DOHH2 (cell line): ENCODE measurements around the gene ELP2.

ENCODE experiments used
- H3F3A ChIP-seq: fragments of 200-600 bp; sonication (generic), shearing (Covaris generic); 2 replicates; pipeline ENCODE4 v1.6.0; 2016; ENCODE audit warnings: antibody characterized with exemption, mild to moderate bottlenecking; ENCODE audit not compliant: control insufficient read depth, insufficient read depth
- H3K27ac ChIP-seq: fragments of 200-600 bp; sonication (generic); 2 replicates; pipeline ENCODE4 v1.5.1; 2014; ENCODE audit warnings: low read depth, mild to moderate bottlenecking, low read length, moderate library complexity
- H3K27me3 ChIP-seq: fragments of 200-600 bp; sonication (generic); 2 replicates; pipeline ENCODE4 v1.6.1; 2014; ENCODE audit warnings: mild to moderate bottlenecking, low read length, mixed read lengths; ENCODE audit not compliant: control insufficient read depth
- H3K36me3 ChIP-seq: fragments of 200-600 bp; sonication (generic); 2 replicates; pipeline ENCODE4 v1.6.1; 2014; ENCODE audit warnings: mild to moderate bottlenecking, low read length, moderate library complexity, mixed read lengths; ENCODE audit not compliant: control insufficient read depth
- H3K4me1 ChIP-seq: fragments of 200-600 bp; sonication (generic); 2 replicates; pipeline ENCODE4 v1.6.1; 2014; ENCODE audit warnings: mild to moderate bottlenecking, low read length, mixed read lengths; ENCODE audit not compliant: control insufficient read depth
- H3K4me2 ChIP-seq: fragments of 200-600 bp; sonication (generic); 2 replicates; pipeline ENCODE4 v1.6.0; 2014; ENCODE audit warnings: mild to moderate bottlenecking, low read length, moderate library complexity
- H3K4me3 ChIP-seq: fragments of 200-600 bp; sonication (generic); 2 replicates; pipeline ENCODE4 v1.5.1; 2014; ENCODE audit warnings: mild to moderate bottlenecking, low read length, mixed read lengths
- H3K79me2 ChIP-seq: fragments of 200-600 bp; sonication (generic); 2 replicates; pipeline ENCODE4 v1.6.1; 2014; ENCODE audit warnings: mild to moderate bottlenecking, low read length, mixed read lengths; ENCODE audit not compliant: control insufficient read depth
- H3K9me2 ChIP-seq: fragments of 200-600 bp; sonication (generic); replicated peaks from 2 replicates; pipeline ENCODE4 v1.6.1; 2014; ENCODE audit warnings: mild to moderate bottlenecking, low read length, mixed read lengths; ENCODE audit not compliant: control insufficient read depth
- H3K9me3 ChIP-seq: fragments of 200-600 bp; sonication (generic); 2 replicates; pipeline ENCODE4 v1.6.1; 2014; ENCODE audit warnings: antibody characterized with exemption, low read length, mixed read lengths; ENCODE audit not compliant: control insufficient read depth, insufficient read depth
- H4K20me1 ChIP-seq: fragments of 200-600 bp; sonication (generic); 2 replicates; pipeline ENCODE4 v1.6.0; 2014; ENCODE audit warnings: low read depth, mild to moderate bottlenecking, antibody characterized with exemption, low read length, moderate library complexity; ENCODE audit not compliant: control insufficient read depth, insufficient read depth
- CTCF ChIP-seq: fragments of 200-600 bp; sonication (generic); IDR thresholded peaks from one replicate; pipeline ENCODE4 v1.5.1; 2014; ENCODE audit warnings: antibody characterized with exemption, mild to moderate bottlenecking, low read depth, low read length; ENCODE audit not compliant: poor library complexity, severe bottlenecking
- EZH2phosphoT487 ChIP-seq: fragments of 200-600 bp; sonication (generic); IDR thresholded peaks from 2 replicates; pipeline ENCODE4 v1.6.1; 2017; ENCODE audit warnings: borderline replicate concordance, mild to moderate bottlenecking, antibody characterized with exemption, low read length, moderate library complexity, mixed read lengths

The ELP2 gene

GRCh38 chr18:36183033-36183432 is 53.3 kb downstream of the ELP2 start:
- H3F3A ChIP-seq = no peaks in the 10 kb centered on the region
- no peak overlapping the region for H3K27ac ChIP-seq
- H3K9me2 ChIP-seq = no peaks in the 10 kb centered on the region
- H3K4me2 ChIP-seq = no peak overlapping the region
- H3K79me2 ChIP-seq = no peaks in the 10 kb centered on the region
- no peak overlapping the region for H3K4me3 ChIP-seq
- H3K4me1 ChIP-seq = peaks cover 18% of the 10 kb centered on the region
- H3K36me3 ChIP-seq = no peaks in the 10 kb centered on the region
- H4K20me1 ChIP-seq = no peaks in the 10 kb centered on the region
- TF ChIP-seq CTCF (no peak), EZH2phosphoT487 (no peak)
- H3K27me3 ChIP-seq = peaks cover 15% of the 10 kb centered on the region
- no peaks in the 10 kb centered on the region for H3K9me3 ChIP-seq

- Histone ChIP-seq H4K20me1 (no peaks in the 10 kb centered on the region), H3K4me3 (no peak overlapping the region), H3F3A (no peaks in the 10 kb centered on the region), H3K27ac (no peak overlapping the region), H3K79me2 (no peaks in the 10 kb centered on the region), H3K9me2 (no peaks in the 10 kb centered on the region), H3K9me3 (no peaks in the 10 kb centered on the region), H3K27me3 (peaks cover 25% of the 10 kb centered on the region), H3K36me3 (no peaks in the 10 kb centered on the region), H3K4me2 (no peak overlapping the region), H3K4me1 (peaks cover 18% of the 10 kb centered on the region)
- TF ChIP-seq EZH2phosphoT487 (no peak), CTCF (no peak)
Observed at GRCh38 chr18:36183987-36184386, 54.3 kb downstream of the ELP2 start.

- Histone ChIP-seq H3K9me2 (no peaks in the 10 kb centered on the region), H3K4me1 (peaks cover 10% of the 10 kb centered on the region), H3K36me3 (no peaks in the 10 kb centered on the region), H3F3A (no peaks in the 10 kb centered on the region), H3K9me3 (no peaks in the 10 kb centered on the region), H3K4me2 (no peak overlapping the region), H3K27me3 (peaks cover 28% of the 10 kb centered on the region), H3K4me3 (no peak overlapping the region), H3K27ac (no peak overlapping the region), H4K20me1 (no peaks in the 10 kb centered on the region), H3K79me2 (no peaks in the 10 kb centered on the region)
- TF ChIP-seq CTCF (no peak), EZH2phosphoT487 (no peak)
Observed at GRCh38 chr18:36185157-36185556, 55.5 kb downstream of the ELP2 start.

- H3K79me2 ChIP-seq = no peaks in the 10 kb centered on the region
- H3K9me2 ChIP-seq = no peaks in the 10 kb centered on the region
- H3K4me2 ChIP-seq = no peak overlapping the region
- H3K4me1 ChIP-seq = peaks cover 10% of the 10 kb centered on the region
- TF ChIP-seq EZH2phosphoT487 (no peak), CTCF (no peak)
- H3K36me3 ChIP-seq = no peaks in the 10 kb centered on the region
- H3K27me3 ChIP-seq = peaks cover 28% of the 10 kb centered on the region
- H3K27ac ChIP-seq = no peak overlapping the region
- no peak overlapping the region for H3K4me3 ChIP-seq
- H3F3A ChIP-seq = no peaks in the 10 kb centered on the region
- H4K20me1 ChIP-seq = no peaks in the 10 kb centered on the region
- H3K9me3 ChIP-seq = no peaks in the 10 kb centered on the region
Observed at GRCh38 chr18:36185901-36186460, 56.3 kb downstream of the ELP2 start.
